ENCODE measurements around the gene BSND. TPM values are rescaled to one million over a fixed set of nuclear protein-coding genes. Genes with fewer than 3 reads are reported as not detected.

BSND gene
- total RNA-seq, 1 experiment from 2014 or later = not detected

DNA sequence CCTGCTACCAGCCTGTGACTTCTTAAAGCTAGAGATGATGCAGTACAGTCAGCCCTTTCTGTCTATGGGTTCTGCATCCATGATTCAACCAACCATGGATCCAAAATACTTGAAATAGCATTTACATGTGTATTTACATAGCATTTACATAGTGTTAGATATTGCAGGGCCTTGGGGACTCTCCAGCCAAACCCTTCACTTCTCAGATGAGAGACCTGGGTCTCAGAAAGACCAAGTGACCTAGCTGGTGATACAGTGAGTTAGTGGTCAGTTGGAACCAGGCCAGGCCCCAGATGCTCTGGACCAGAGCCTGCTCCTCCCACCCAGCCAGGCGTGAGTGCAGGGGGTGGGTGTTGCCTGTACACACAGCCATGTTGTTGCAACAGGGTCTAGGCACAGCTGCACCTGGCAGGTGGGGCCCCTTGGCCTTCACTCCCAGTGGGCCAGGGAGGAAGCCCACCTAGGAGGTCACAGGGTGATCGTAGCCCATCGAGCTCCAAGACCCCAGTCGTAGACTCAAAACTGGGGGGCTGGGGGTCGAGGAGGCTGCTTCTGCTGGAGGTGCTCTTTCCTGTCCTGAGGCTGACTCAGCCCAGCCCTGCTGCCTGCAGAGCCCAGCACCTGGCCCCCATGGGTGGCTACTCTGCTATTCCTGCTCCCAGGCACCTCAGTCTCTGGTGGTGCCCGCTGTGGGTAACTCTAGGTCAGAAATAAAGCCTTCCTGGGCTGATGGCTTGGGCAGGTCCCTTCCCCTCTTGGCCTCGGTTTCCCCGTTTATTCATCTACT lies 10.6 kb upstream of the BSND start:
- no peak for DNase-seq (ENCODE audit: low read depth)
- in situ Hi-C loops (cut with HindIII; ENCODE audit: low pct_unique_long_range_greater_than_20kb, low sequenced_read_pairs) = no loop called here

DNA sequence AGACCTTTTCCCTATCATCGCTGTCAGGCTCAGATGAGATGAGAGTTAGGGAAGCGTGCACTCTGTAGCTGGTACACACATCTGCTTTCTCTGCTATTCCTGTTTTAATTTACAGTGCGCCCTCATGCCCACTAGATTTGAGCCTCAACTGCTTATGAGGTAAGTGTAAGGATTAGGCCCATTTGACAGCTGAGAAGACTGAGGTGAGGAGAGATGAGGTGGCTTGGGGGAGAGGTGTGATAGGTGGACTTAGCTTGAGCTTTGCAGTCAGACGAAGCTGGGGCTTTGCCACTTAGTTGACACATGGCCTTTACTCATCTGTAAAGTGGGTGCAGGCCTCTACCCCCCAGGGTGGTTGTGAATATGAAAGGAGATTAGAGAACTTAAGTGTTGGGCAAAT lies 9.8 kb upstream of the BSND start:
- DNase-seq (ENCODE audit: low read depth) = no peak
- in situ Hi-C loops (cut with HindIII; ENCODE audit: low pct_unique_long_range_greater_than_20kb, low sequenced_read_pairs) = no loop called here

DNA sequence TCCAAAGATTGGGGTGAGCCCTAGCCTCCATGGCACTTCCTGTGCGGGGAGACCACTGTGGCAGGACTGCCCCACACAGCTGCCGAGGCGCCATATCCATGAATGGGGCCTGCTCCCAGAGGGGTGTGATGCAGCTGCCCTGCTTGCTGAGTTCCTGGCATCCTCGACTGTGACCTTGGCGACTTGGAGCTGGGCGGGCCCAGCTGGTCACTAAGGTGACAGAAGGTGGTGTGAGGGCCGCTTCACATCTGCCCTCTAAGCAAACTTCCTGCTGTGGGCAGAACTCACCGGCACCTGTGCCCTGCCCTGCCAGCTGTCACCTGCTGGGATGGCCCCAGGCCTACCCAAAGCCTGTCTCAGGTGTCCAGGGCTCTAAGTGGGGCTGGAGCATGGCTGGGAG lies 9.3 kb upstream of the BSND start:
- in situ Hi-C loops (cut with HindIII; ENCODE audit: low pct_unique_long_range_greater_than_20kb, low sequenced_read_pairs) = no loop called here
- no peak for DNase-seq (ENCODE audit: low read depth)

DNA sequence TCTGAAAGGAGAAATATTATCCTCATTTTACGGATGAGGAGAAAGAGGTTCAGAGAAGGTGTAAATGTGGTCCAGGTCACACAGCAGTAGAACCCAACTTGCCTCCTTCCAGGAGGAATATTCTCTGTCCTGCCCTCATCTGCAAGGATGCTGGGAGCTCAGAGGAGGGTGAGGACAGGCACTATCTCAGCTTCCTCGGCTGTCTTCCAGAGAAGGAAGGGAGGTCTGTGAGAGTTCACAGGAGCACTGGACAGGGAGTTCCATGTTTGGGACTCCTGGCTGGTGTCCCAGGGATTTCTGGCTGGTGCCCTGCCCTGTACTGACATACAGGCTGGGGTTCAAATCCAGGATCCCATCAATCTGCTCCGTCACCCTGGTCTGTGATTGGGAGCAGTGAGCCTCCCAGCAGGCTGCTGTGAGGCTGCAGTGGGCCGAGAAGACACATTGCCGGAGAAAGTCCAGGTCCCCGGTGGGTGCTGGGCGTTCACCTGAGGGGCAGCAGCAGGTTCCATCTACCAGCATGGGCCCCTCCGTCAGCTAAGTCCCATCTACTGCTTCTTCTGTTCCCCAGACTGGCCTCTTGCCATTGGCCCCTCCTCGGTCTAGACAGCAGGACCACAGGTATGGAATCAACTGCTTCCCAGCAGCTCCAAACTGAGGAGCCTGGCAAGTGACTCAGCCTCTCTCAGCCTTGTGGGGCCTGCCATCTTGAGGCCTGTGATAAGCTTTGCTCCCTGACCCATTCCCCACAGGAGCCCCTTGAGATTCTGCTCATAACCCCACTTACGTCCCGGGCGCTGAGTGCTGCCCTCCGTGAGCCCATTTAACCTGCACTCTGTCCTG lies 8.5 kb upstream of the BSND start:
- in situ Hi-C loops (cut with HindIII; ENCODE audit: low pct_unique_long_range_greater_than_20kb, low sequenced_read_pairs) = no loop called here
- DNase-seq (ENCODE audit: low read depth) = no peak

DNA sequence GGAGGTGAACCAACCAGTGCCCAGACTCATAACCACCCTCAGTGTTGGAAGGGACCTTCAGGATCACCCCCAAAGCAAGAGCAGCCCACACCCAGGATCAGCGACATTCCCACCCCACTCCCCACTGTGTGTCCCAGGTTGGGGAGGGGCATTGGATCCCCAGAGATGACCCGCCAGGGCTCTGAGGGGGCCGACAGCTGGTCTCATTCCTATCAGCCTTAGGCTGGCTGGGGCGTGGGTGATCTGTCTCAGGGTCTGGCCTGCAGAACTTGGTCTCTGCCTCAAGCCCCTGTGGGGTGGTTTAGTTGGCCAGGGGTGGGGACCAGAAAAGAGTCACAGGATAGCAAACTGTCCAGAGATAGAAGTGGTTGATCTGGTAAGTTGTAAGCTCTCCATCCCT lies 7.8 kb upstream of the BSND start:
- in situ Hi-C loops (cut with HindIII; ENCODE audit: low pct_unique_long_range_greater_than_20kb, low sequenced_read_pairs) = no loop called here
- DNase-seq (ENCODE audit: low read depth) = no peak

GRCh38 chr1:54991939-54992338 lies 6.8 kb upstream of the BSND start:
- no peak for DNase-seq (ENCODE audit: low read depth)
- in situ Hi-C loops (cut with HindIII; ENCODE audit: low pct_unique_long_range_greater_than_20kb, low sequenced_read_pairs) = no loop called here

DNA sequence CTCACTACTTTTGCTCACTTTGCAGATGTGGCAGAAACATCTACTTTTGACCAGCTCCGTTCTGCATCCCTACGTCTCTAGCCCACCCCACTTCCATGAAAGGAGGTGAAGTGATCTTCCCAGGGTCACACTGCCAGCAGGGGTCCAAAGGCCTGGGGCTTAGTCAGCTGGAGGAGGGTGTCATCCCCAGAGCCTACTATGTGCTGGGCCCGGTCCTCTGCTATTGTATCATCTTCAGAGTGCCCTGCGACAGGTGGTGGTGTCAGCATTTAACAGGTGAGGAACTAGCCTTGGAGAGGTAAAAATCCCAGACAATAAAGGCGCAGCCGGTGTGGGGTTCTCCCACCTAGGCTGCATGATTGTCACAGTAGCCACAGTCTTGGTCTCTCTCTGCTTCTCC lies 5.6 kb upstream of the BSND start:
- in situ Hi-C loops (cut with HindIII; ENCODE audit: low pct_unique_long_range_greater_than_20kb, low sequenced_read_pairs) = no loop called here
- DNase-seq (ENCODE audit: low read depth) = no peak

DNA sequence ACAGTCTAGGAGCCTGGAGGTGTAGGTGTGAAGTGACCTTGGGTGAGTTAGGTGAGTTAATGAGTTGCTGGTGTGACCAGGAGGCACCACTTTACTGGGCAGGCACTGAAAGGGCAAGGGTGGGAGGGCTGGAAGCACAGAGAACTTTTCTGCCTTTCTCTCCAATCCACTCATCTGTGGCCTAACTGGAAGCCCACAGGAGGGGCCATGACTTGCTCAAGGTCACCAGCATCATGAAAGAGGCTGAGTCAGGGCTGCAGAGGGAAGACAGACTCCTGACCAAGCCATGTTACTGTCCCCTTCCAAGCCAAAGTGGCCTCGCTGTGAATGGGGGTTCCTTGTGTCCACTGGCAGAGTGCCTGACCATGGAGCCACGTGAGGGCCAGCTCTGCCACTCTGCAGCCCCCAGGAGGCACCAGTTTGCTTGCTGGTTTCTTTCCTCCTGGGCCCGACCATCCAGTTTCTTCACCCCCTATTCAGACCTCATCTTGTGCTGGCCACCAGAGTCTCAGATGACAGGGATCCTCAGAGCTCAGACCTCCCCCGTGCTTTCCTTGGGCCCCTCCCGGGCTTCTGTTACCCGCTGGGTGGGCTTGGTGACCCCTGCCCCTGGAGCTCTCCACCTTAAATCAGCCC lies 4.3 kb upstream of the BSND start:
- no peak for DNase-seq (ENCODE audit: low read depth)
- in situ Hi-C loops (cut with HindIII; ENCODE audit: low pct_unique_long_range_greater_than_20kb, low sequenced_read_pairs) = no loop called here

DNA sequence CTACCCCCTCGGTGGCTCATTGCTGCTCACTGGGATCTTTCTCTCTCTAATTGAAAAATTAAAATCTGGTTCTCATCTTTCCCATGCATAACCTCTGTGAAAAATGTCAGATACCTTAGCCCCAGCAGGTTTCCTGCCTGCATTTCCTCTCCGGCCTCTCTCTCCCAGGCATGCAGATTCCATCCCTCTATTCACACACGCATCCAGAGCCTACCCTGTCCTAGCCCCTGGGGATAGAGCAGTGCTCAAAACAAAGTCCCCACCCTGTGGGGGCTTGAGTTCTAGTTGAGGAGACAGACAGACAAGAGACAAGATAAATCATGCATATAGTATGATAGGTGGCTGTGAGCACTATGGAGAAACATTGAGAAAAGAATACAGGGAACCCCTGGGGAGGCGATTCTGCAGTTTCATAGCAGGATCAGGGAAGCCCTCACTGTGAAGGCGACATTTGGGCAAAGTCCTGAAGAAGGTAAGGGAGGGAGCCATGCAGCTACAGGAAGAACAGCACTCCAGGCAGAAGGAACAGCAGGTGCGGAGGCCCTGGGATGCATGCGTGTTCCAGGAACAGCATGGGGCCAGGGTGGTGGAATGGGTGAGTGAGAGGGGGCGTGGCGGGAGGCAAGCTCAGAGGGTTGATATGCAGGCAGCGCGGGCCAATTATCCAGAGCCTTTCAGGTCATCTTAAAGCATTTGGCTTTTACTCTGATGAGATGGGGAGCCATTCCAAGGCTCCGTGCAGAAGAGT lies 3.5 kb upstream of the BSND start:
- in situ Hi-C loops (cut with HindIII; ENCODE audit: low pct_unique_long_range_greater_than_20kb, low sequenced_read_pairs) = no loop called here
- DNase-seq (ENCODE audit: low read depth) = no peak

- in situ Hi-C loops (cut with HindIII; ENCODE audit: low pct_unique_long_range_greater_than_20kb, low sequenced_read_pairs) = no loop called here
- DNase-seq (ENCODE audit: low read depth) = no peak
These were observed 2.9 kb upstream of the BSND start for GRCh38 chr1:54995835-54996234.

DNA sequence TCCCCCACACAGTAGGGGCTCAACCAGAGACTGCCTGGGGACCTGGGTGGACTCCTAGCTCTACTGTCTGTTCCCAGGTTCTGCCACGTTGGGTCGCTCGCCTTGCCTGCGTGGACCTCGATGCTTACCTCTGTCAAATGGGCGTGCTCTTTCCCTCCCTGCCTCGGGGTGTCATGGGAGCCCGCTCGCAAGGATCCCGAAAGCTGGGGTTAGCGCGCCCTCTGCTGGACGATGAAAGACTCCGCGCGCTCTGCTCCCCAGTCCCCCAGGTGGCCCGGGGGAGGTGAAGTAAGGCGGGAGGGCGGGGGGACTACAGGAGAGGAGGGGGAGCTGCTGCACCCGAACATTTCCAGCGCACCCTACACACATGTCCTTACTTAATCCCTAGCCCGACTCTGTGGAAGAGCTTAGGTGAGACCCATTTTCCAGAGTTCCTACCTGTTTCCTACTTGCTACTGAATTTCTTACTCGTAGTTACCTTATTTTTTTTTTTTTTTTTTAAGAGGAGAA lies 2.3 kb upstream of the BSND start:
- peak; percentile 29 for DNase-seq (ENCODE audit: low read depth)
- in situ Hi-C loops (cut with HindIII; ENCODE audit: low pct_unique_long_range_greater_than_20kb, low sequenced_read_pairs) = no loop called here

- no peak for DNase-seq (ENCODE audit: low read depth)
- in situ Hi-C loops (cut with HindIII; ENCODE audit: low pct_unique_long_range_greater_than_20kb, low sequenced_read_pairs) = no loop called here
These were observed 1.6 kb upstream of the BSND start for GRCh38 chr1:54996869-54997710.

DNA sequence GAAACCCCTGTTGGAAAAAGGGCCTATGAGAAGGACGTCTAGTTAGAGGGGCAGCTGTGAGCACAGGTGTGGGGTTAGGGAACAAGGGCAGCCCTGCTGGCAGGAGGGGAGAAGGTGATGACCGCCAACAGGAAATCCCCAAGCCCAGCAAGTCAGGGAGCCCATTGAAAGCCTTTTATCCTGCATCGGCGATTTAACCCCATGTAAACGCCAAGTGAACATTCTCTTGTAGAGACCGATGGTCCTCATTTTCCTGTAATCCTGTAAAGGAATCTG lies 1.1 kb upstream of the BSND start:
- DNase-seq (ENCODE audit: low read depth) = no peak
- in situ Hi-C loops (cut with HindIII; ENCODE audit: low pct_unique_long_range_greater_than_20kb, low sequenced_read_pairs) = no loop called here

GRCh38 chr1:54998100-54998499 lies 633 bp upstream of the BSND start:
- no peak for DNase-seq (ENCODE audit: low read depth)
- in situ Hi-C loops (cut with HindIII; ENCODE audit: low pct_unique_long_range_greater_than_20kb, low sequenced_read_pairs) = no loop called here

DNA sequence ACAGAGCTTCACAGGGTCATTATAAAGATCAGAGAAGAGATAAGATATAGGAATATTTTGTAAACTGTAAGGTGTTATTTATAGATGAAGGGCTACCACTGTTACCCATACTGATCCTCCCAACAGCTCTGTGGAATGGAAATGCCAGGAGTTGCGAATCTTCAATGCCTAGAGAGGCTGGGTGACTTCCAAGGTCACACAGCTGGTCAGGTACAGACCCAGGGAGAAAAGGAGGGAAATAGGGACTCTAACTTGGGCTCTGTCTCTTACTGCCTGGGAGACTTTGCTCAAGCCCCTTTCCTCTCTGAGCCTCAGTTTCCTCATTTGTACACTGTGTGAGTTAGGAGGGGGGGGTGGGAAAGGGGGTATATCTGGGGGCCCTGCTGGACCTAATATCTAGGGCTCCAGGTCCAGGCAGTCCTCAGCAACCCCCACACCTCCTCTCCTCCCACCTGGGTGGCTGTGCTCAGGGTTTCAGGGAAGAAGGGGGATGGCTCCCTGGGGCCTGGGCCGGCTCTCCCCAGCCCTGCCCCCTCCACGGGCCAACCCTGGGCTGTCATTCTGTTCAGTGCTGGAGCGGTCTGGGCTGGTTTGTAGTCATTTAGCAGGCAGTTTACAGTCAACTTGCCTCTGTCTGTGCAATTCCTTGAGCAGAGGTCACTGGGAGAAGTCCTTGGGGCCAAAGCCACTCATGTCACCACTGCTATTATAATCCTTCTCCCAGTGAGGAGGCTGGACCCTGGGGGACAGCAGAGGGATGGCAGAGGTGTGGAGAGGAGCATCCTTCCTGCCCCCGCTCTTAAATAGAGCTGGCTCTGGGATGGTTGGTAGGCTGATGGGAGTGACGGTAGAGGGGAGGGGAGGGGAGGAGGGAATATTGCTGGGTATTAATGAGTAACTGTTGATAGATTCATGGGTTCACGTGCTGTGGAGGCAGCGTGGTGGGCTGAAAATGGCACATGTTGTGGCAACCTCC lies 1.7 kb downstream of the BSND start:
- in situ Hi-C loops (cut with HindIII; ENCODE audit: low pct_unique_long_range_greater_than_20kb, low sequenced_read_pairs) = no loop called here
- DNase-seq (ENCODE audit: low read depth) = no peak

DNA sequence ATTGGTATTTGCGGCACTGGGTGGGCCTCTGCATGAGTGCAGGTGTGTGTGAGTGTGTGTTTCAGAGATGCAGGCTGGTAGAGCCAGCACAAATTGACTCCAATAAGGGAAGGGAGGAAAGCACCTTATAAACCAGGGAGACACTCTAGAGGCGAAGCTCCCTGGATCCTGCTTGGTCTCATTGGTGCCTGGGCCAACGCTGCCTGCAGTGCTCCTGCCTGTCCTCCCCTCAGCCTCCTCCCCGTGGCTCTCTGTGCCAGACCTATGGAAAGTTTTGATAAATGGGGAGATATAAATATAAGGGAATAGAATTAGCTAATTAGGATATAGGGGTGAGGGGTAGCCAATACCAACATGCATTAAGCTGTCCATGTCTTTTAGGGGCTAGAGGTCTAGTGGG lies 2.6 kb downstream of the BSND start:
- in situ Hi-C loops (cut with HindIII; ENCODE audit: low pct_unique_long_range_greater_than_20kb, low sequenced_read_pairs) = no loop called here
- DNase-seq (ENCODE audit: low read depth) = no peak

DNA sequence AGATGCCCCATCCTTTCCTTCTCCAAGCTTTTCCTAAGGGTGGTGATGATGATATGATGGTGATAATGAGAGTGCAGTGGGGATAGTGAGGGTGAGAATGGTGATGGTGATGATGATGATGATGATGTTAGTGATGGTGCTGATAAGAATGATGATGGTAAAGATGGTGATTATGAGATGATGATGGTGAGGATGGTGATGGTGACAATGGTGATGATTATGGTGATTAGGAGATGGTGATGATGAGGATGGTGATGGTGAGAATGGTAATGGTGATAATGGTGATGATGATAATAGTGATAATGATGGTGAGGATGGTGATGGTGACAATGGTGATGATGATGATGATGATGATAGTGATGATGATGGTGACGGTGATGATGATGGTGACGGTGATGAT lies 4.0 kb downstream of the BSND start:
- no peak for DNase-seq (ENCODE audit: low read depth)
- in situ Hi-C loops (cut with HindIII; ENCODE audit: low pct_unique_long_range_greater_than_20kb, low sequenced_read_pairs) = no loop called here

Data from Caki2 (cell line).